Measurements from ENCODE around the gene SUMO4. TPM values are rescaled to one million over a fixed set of nuclear protein-coding genes. Genes with fewer than 3 reads are reported as not detected.

Gene SUMO4
- total RNA-seq, 4 donors from 2014 or later = 0.33 to 6.3 TPM; not detected in 2

GRCh38 chr6:149422581-149422980 is 22.5 kb downstream of the SUMO4 start:
- Histone ChIP-seq H3K27ac (no peak overlapping the region), H3K36me3 (no peaks in the 10 kb centered on the region), H3K27me3 (no peaks in the 10 kb centered on the region), H3K4me3 (no peak overlapping the region), H3K4me1 (peaks cover 3 to 5% of the 10 kb centered on the region in 2 donors), H3K9me3 (no peaks in the 10 kb centered on the region)
- ATAC-seq (no peak), DNase-seq (no peak)
- TF ChIP-seq CTCF (IDR thresholded peaks at IDR 0.05 in 4 of 5, conservative IDR thresholded peaks at IDR 0.05 in 1 of 5) (no peak), POLR2A (IDR thresholded peaks at IDR 0.05) (no peak)
- intact Hi-C loops (cut with DNase I; ENCODE audit: low total_unique reads) (no loop called here), in situ Hi-C loops (cut with MboI; ENCODE audit: low sequenced_read_pairs in 4 of 4) (loop anchor here in 1 of 4 donors (25.0 kb wide), 1 partner anchor 110 kb away; the partner anchor contains the start of gene TAB2)

- Histone ChIP-seq H3K36me3 (no peaks in the 10 kb centered on the region), H3K27me3 (no peaks in the 10 kb centered on the region), H3K4me3 (no peak overlapping the region), H3K4me1 (peaks cover 3 to 5% of the 10 kb centered on the region in 2 donors), H3K27ac (no peak overlapping the region), H3K9me3 (no peaks in the 10 kb centered on the region)
- ATAC-seq = no peak
- no peak for DNase-seq
- intact Hi-C loops (cut with DNase I; ENCODE audit: low total_unique reads) (no loop called here), in situ Hi-C loops (cut with MboI; ENCODE audit: low sequenced_read_pairs in 4 of 4) (loop anchor here in 1 of 4 donors (25.0 kb wide), 1 partner anchor 112 kb away; the partner anchor contains the start of gene TAB2)
- no peak for TF ChIP-seq CTCF (IDR thresholded peaks at IDR 0.05 in 4 of 5, conservative IDR thresholded peaks at IDR 0.05 in 1 of 5)
Observed at GRCh38 chr6:149423964-149424440, 23.9 kb downstream of the SUMO4 start.

GRCh38 chr6:149425224-149425623 is 25.2 kb downstream of the SUMO4 start:
- no peaks in the 10 kb centered on the region for H3K9me3 ChIP-seq
- intact Hi-C loops (cut with DNase I; ENCODE audit: low total_unique reads) = no loop called here

GRCh38 chr6:149425754-149426153 is 25.7 kb downstream of the SUMO4 start:
- Histone ChIP-seq H3K9me3 (no peaks in the 10 kb centered on the region), H3K27me3 (no peaks in the 10 kb centered on the region), H3K27ac (no peak overlapping the region), H3K4me1 (peaks cover 3 to 5% of the 10 kb centered on the region in 2 donors), H3K4me3 (no peak overlapping the region), H3K36me3 (no peaks in the 10 kb centered on the region)
- TF ChIP-seq POLR2A (IDR thresholded peaks at IDR 0.05) (no peak), CTCF (IDR thresholded peaks at IDR 0.05 in 4 of 5, conservative IDR thresholded peaks at IDR 0.05 in 1 of 5) (no peak)
- no peak for DNase-seq
- intact Hi-C loops (cut with DNase I; ENCODE audit: low total_unique reads) = no loop called here
- in situ Hi-C loops (cut with MboI; ENCODE audit: low sequenced_read_pairs in 4 of 4) = loop anchor here in 1 of 4 donors (5.0 kb wide), 1 partner anchor 393 kb away; no protein-coding TSS in a partner anchor
- ATAC-seq = no peak

More at GRCh38 chr6:149425224-149425623, 25.2 kb downstream of the SUMO4 start:
- ATAC-seq (no peak), DNase-seq (no peak)
- in situ Hi-C loops (cut with MboI; ENCODE audit: low sequenced_read_pairs in 4 of 4) = loop anchor here in 1 of 4 donors (5.0 kb wide), 1 partner anchor 393 kb away; no protein-coding TSS in a partner anchor
- Histone ChIP-seq H3K36me3 (no peaks in the 10 kb centered on the region), H3K27me3 (no peaks in the 10 kb centered on the region), H3K27ac (no peak overlapping the region), H3K4me3 (no peak overlapping the region), H3K4me1 (peaks cover 3 to 5% of the 10 kb centered on the region in 2 donors)
- TF ChIP-seq CTCF (IDR thresholded peaks at IDR 0.05 in 4 of 5, conservative IDR thresholded peaks at IDR 0.05 in 1 of 5) (no peak), POLR2A (IDR thresholded peaks at IDR 0.05) (no peak)

Data from gastrocnemius medialis (tissue), 4 donors.